HG02610 (cell line): ENCODE results near the gene RCSD1.

Experiments
- ATAC-seq: cut with Tn5 transposase; IDR thresholded peaks from one replicate; pipeline ENCODE4 v1.9.1; 2021; ENCODE audit warnings: mild to moderate bottlenecking, moderate library complexity; ENCODE audit not compliant: unreplicated experiment

RCSD1 gene

GRCh38 chr1:167617153-167618147 is 12.6 kb upstream of the RCSD1 start:
- peak; percentile 71 for ATAC-seq

GRCh38 chr1:167618366-167618765 is 11.7 kb upstream of the RCSD1 start:
- no peak for ATAC-seq

GRCh38 chr1:167618789-167619188 is 11.2 kb upstream of the RCSD1 start:
- no peak for ATAC-seq

- ATAC-seq, result no peak
Measured at GRCh38 chr1:167620002-167620401, 10.0 kb upstream of the RCSD1 start.

- ATAC-seq, result no peak
Measured at GRCh38 chr1:167621780-167622313, 8.2 kb upstream of the RCSD1 start.

- ATAC-seq, result no peak
Measured at GRCh38 chr1:167623951-167624350, 6.1 kb upstream of the RCSD1 start.

- no peak for ATAC-seq
Measured at GRCh38 chr1:167625040-167625823, 4.8 kb upstream of the RCSD1 start.

- peak; percentile 10 for ATAC-seq
Measured at GRCh38 chr1:167627615-167627864, 2.5 kb upstream of the RCSD1 start.

GRCh38 chr1:167627865-167628641 is 2.0 kb upstream of the RCSD1 start:
- peak; percentile 65 for ATAC-seq

GRCh38 chr1:167628741-167629515 is 1.1 kb upstream of the RCSD1 start:
- ATAC-seq, result no peak

- ATAC-seq, result peak; percentile 38
Measured at GRCh38 chr1:167630568-167631385, 745 bp downstream of the RCSD1 start.

- peak; percentile 1 for ATAC-seq
Measured at GRCh38 chr1:167631386-167631935, 1.4 kb downstream of the RCSD1 start.

GRCh38 chr1:167631936-167632614 is 2.0 kb downstream of the RCSD1 start:
- ATAC-seq, result no peak

GRCh38 chr1:167633258-167633944 is 3.4 kb downstream of the RCSD1 start:
- ATAC-seq, result no peak

- ATAC-seq, result no peak
Measured at GRCh38 chr1:167634435-167634834, 4.4 kb downstream of the RCSD1 start.

GRCh38 chr1:167635156-167635648 is 5.2 kb downstream of the RCSD1 start:
- no peak for ATAC-seq

- no peak for ATAC-seq
Measured at GRCh38 chr1:167635941-167636340, 5.9 kb downstream of the RCSD1 start.

- no peak for ATAC-seq
Measured at GRCh38 chr1:167638064-167638463, 8.0 kb downstream of the RCSD1 start.
